ENCODE data around the gene ANKRD13C. TPM values are rescaled to one million over a fixed set of nuclear protein-coding genes. Genes with fewer than 3 reads are reported as not detected.
"Not testable (repeated sequence)": the region's sequence is repeated elsewhere in the genome, so short reads cannot be mapped to it uniquely, and the experiment has no call there.

ANKRD13C gene
- total and polyA plus RNA-seq, 4 donors: 3.3 to 14.1 (median 8.3) TPM

DNA sequence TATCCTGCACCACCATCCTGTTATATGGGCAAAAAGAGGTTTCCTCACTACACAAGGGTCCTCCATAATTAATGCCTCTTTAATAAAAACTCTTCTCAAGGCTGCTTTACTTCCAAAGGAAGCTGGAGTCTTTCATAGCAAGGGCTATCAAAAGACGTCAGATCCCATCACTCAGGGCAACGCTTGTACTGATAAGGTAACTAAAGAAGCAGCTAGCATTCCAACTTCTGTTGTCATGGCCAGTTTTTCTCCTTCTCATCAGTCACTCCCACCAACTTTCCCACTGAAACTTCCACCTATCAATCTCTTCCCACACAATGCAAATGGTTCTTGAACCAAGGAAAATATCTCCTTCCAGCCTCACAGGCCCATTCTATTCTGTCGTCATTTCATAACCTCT is 17.1 kb upstream of the ANKRD13C start:
- WGBS: 90% methylated on average over 3 of the region's 3 CpGs
- H3K9ac ChIP-seq (ENCODE audit: low read depth in 1 of 2, low read length in 2 of 2); H3K27ac ChIP-seq (ENCODE audit: low read depth in 1 of 2, low read length in 2 of 2); DNase-seq (ENCODE audit: low spot score); H3K9me3 ChIP-seq (ENCODE audit: control insufficient read depth in 4 of 4, low read length in 3 of 4); H3K36me3 ChIP-seq (ENCODE audit: control insufficient read depth in 4 of 4, insufficient read depth in 3 of 4, low read depth in 1 of 4, low read length in 3 of 4); H3K27me3 ChIP-seq (ENCODE audit: control insufficient read depth in 4 of 4, insufficient read depth in 4 of 4, low read length in 3 of 4); H3K4me3 ChIP-seq (ENCODE audit: low read depth in 1 of 3, low read length in 3 of 3); H3K4me1 ChIP-seq (ENCODE audit: control insufficient read depth in 4 of 4, insufficient read depth in 4 of 4, low read length in 3 of 4): not testable (repeated sequence)

DNA sequence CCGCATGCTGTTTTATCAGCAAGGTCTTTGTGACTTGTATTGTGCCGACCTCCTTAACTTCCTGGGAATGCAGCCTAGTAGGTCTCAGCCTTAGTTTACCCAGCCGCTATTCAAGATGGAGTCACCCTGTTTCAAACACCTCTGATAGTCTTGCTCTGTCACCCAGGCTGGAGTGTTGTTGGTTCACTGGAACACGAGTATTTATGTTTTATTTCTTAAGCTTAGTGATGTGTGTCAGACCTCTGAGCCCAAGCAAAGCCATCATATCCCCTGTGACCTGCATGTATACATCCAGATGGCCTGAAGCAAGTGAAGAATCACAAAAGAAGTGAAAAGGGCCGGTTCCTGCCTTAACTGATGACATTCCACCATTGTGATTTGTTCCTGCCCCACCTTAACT is 12.9 kb upstream of the ANKRD13C start:
- 91% methylated on average over 5 of the region's 5 CpGs for WGBS
- H3K4me1 ChIP-seq (ENCODE audit: control insufficient read depth in 4 of 4, insufficient read depth in 4 of 4, low read length in 3 of 4); DNase-seq (ENCODE audit: low spot score); H3K9ac ChIP-seq (ENCODE audit: low read depth in 1 of 2, low read length in 2 of 2); H3K27me3 ChIP-seq (ENCODE audit: control insufficient read depth in 4 of 4, insufficient read depth in 4 of 4, low read length in 3 of 4); H3K9me3 ChIP-seq (ENCODE audit: control insufficient read depth in 4 of 4, low read length in 3 of 4); H3K27ac ChIP-seq (ENCODE audit: low read depth in 1 of 2, low read length in 2 of 2); H3K36me3 ChIP-seq (ENCODE audit: control insufficient read depth in 4 of 4, insufficient read depth in 3 of 4, low read depth in 1 of 4, low read length in 3 of 4); H3K4me3 ChIP-seq (ENCODE audit: low read depth in 1 of 3, low read length in 3 of 3): not testable (repeated sequence)

DNA sequence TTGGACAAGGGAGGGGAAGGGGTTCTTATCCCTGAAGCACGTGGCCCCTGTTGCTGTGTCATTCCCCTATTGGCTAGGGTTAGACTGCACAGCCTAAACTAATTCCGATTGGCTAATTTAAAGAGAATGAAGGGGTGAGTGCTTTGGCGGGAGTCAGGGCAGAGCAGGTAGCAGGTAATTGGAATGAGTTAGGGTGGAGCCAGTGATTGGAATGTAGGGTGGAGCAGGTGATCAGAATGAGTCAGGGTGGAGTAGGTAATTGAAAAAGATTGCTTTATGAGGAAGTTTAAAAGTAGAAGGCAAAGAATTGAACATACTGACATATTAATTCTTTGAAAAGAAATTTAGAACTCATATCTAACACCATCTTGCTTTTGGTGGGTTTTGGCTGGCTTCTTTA is 12.5 kb upstream of the ANKRD13C start:
- not testable (repeated sequence) for H3K9ac ChIP-seq (ENCODE audit: low read depth in 1 of 2, low read length in 2 of 2); H3K27me3 ChIP-seq (ENCODE audit: control insufficient read depth in 4 of 4, insufficient read depth in 4 of 4, low read length in 3 of 4); H3K9me3 ChIP-seq (ENCODE audit: control insufficient read depth in 4 of 4, low read length in 3 of 4); DNase-seq (ENCODE audit: low spot score); H3K4me1 ChIP-seq (ENCODE audit: control insufficient read depth in 4 of 4, insufficient read depth in 4 of 4, low read length in 3 of 4); H3K4me3 ChIP-seq (ENCODE audit: low read depth in 1 of 3, low read length in 3 of 3); H3K36me3 ChIP-seq (ENCODE audit: control insufficient read depth in 4 of 4, insufficient read depth in 3 of 4, low read depth in 1 of 4, low read length in 3 of 4); H3K27ac ChIP-seq (ENCODE audit: low read depth in 1 of 2, low read length in 2 of 2)
- WGBS: 87% methylated on average over 3 of the region's 3 CpGs

DNA sequence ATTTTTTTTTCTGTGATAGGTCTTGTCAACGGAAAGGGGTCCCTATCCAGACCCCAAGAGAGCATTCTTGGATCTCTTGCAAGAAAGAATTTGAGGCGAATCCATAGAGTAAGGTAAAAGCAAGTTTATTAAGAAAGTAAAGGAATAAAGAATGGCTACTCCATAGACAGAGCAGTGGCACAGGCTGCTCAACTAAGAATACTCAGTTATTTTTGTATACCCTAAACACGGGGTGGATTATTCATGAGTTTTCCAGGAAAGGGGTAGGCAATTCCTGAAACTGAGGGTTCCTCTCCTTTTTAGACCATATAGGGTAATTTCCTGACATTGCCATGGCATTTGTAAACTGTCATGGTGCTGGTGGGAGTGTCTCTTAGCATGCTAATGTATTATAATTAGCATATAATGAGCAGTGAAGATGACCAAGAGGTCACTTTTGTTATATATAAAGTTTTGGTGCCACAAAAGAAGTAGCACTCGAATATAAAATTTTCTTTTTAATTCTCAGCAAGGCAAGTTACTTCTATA is 12.0 kb upstream of the ANKRD13C start:
- H3K36me3 ChIP-seq (ENCODE audit: control insufficient read depth in 4 of 4, insufficient read depth in 3 of 4, low read depth in 1 of 4, low read length in 3 of 4); H3K4me1 ChIP-seq (ENCODE audit: control insufficient read depth in 4 of 4, insufficient read depth in 4 of 4, low read length in 3 of 4); H3K9ac ChIP-seq (ENCODE audit: low read depth in 1 of 2, low read length in 2 of 2); DNase-seq (ENCODE audit: low spot score); H3K9me3 ChIP-seq (ENCODE audit: control insufficient read depth in 4 of 4, low read length in 3 of 4); H3K27ac ChIP-seq (ENCODE audit: low read depth in 1 of 2, low read length in 2 of 2); H3K27me3 ChIP-seq (ENCODE audit: control insufficient read depth in 4 of 4, insufficient read depth in 4 of 4, low read length in 3 of 4); H3K4me3 ChIP-seq (ENCODE audit: low read depth in 1 of 3, low read length in 3 of 3): not testable (repeated sequence)
- WGBS: 91% methylated on average over 4 of the region's 4 CpGs

DNA sequence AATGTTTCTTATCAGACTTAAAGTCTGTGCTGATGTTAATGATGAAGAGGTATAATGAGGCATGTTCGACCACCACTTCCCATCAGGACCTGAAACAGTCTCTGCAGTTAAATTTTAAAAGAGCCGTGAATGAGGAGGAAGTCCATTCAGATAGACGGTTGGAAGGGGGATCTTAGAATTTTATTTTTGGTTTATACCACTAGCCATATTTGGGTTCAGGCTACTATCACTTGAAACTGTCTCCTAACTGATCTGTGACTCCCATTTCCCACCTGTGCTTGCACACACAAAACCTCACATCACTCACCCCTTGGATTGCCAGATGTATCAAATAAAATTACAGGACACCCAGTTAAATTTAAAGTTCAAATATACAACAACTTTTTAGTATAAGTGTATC is 9.9 kb upstream of the ANKRD13C start:
- TF ChIP-seq TAF1 (conservative IDR thresholded peaks at IDR 0.05) (no peak), GABPA (IDR thresholded peaks at IDR 0.05 in 1 of 2, conservative IDR thresholded peaks at IDR 0.05 in 1 of 2) (no peak), SP1 (IDR thresholded peaks at IDR 0.05) (no peak), NR2F2 (IDR thresholded peaks at IDR 0.05) (no peak), JUND (IDR thresholded peaks at IDR 0.05) (no peak), YY1 (IDR thresholded peaks at IDR 0.05) (no peak), HNF4A (conservative IDR thresholded peaks at IDR 0.05) (no peak)
- no peaks in the 10 kb centered on the region for H3K27me3 ChIP-seq (ENCODE audit: control insufficient read depth in 4 of 4, insufficient read depth in 4 of 4, low read length in 3 of 4)
- no peak overlapping the region for H3K9ac ChIP-seq (ENCODE audit: low read depth in 1 of 2, low read length in 2 of 2)
- H3K36me3 ChIP-seq (ENCODE audit: control insufficient read depth in 4 of 4, insufficient read depth in 3 of 4, low read depth in 1 of 4, low read length in 3 of 4): peaks cover 0 to 3% (median under 1%) of the 10 kb centered on the region in 4 donors
- WGBS: 89% methylated on average over 3 of the region's 3 CpGs
- H3K27ac ChIP-seq (ENCODE audit: low read depth in 1 of 2, low read length in 2 of 2): no peak overlapping the region
- no peaks in the 10 kb centered on the region for H3K9me3 ChIP-seq (ENCODE audit: control insufficient read depth in 4 of 4, low read length in 3 of 4)
- H3K4me3 ChIP-seq (ENCODE audit: low read depth in 1 of 3, low read length in 3 of 3): no peak overlapping the region
- H3K4me1 ChIP-seq (ENCODE audit: control insufficient read depth in 4 of 4, insufficient read depth in 4 of 4, low read length in 3 of 4): no peaks in the 10 kb centered on the region
- DNase-seq (ENCODE audit: low spot score): no peak

Measured in liver (tissue), 9 donors.